Prostate gland (tissue), 2 donors: Measurements from ENCODE around the gene TRIM72. TPM values are rescaled to one million over a fixed set of nuclear protein-coding genes. Genes with fewer than 3 reads are reported as not detected.
"Not testable (repeated sequence)": the region's sequence is repeated elsewhere in the genome, so short reads cannot be mapped to it uniquely, and the experiment has no call there.

Experiments used
- DNase-seq: peaks from one replicate; pipeline ENCODE4 v3.0.0-alpha.2; 2019; ENCODE audit warnings: low spot score
- H3K27ac ChIP-seq, 2 donors: fragments of 200-600 bp; sonication (generic); 2 replicates each; pipeline ENCODE4 v1.5.1; 2017 to 2019
- H3K27me3 ChIP-seq: fragments of 200-600 bp; sonication (generic); replicated peaks from 2 replicates; pipeline ENCODE4 v1.5.1; 2019; ENCODE audit not compliant: insufficient read depth
- H3K36me3 ChIP-seq, 2 donors: fragments of 200-600 bp; sonication (generic); 1 replicate in 1 of 2; 2 replicates in 1 of 2; pipeline versions ENCODE4 v1.5.1 to v1.8.1; 2017 to 2019
- H3K4me1 ChIP-seq: fragments of 200-600 bp; sonication (generic); replicated peaks from 2 replicates; pipeline ENCODE4 v1.5.1; 2019
- H3K4me3 ChIP-seq, 2 donors: fragments of 200-600 bp; sonication (generic); 2 replicates each; pipeline ENCODE4 v1.5.1; 2017 to 2019
- H3K9me3 ChIP-seq: fragments of 200-600 bp; sonication (generic); 2 replicates; pipeline ENCODE4 v1.5.1; 2017
- CTCF ChIP-seq, 4 experiments: fragments of 200-600 bp in 2 of 4; fragments of 450-650 bp in 2 of 4; sonication (generic) in 2 of 4; IDR thresholded peaks; 1 replicate in 3 of 4; 2 replicates in 1 of 4; pipeline ENCODE4 v1.5.1; 2016 to 2019; ENCODE audit warnings: antibody characterized with exemption in 4 of 4, mild to moderate bottlenecking in 2 of 4, moderate library complexity in 2 of 4
- POLR2A ChIP-seq: fragments of 450-650 bp; IDR thresholded peaks from one replicate; pipeline ENCODE4 v1.6.1; 2016; ENCODE audit warnings: antibody characterized with exemption, mild to moderate bottlenecking
- POLR2AphosphoS5 ChIP-seq: sonication (generic); formaldehyde crosslinking; IDR thresholded peaks from one replicate; pipeline ENCODE4 v1.6.1; 2017; ENCODE audit warnings: antibody characterized with exemption
- WGBS: methylation state at CpG from one replicate; pipeline ENCODE4 v1.1.5; 2018; 5-methylcytosine and 5-hydroxymethylcytosine counted together
- intact Hi-C: fragments of 100-400 bp; cut with DNase I; formaldehyde crosslinking; loops from one replicate; pipeline ENCODE4 v1.14.2; 2022
- total RNA-seq, 2 donors: library from RNA; depleted of rRNA; stranded (reverse); fragments of >200 nt; gene quantifications; one replicate each; pipeline ENCODE4 v1.1.0, GENCODE V29; 2016

The TRIM72 gene
- total RNA-seq, 2 donors from 2014 or later: 0.23 to 3.9 TPM

DNA sequence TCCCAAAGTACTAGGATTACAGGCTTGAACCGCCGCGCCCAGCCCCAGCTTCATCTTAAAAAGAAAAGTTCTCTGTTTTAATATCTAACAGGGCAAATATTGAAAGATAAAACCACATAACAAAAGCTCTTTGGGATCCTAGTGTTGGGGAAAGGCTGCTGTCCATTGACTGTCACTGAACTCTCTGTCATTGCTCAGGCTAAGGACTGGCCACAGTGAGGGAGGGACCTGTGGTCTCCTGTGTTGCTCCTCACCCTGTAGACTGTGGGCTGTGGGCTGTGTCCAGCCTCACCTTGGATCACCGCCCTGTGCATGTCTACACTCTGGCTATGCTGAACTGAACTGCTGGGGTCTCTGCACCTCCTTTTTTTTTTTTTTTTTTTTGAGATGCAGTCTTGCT is 14.3 kb downstream of the TRIM72 start:
- TF ChIP-seq POLR2A: no peak
- no peak for TF ChIP-seq POLR2AphosphoS5
- no peak for TF ChIP-seq CTCF (IDR thresholded peaks at IDR 0.05)
- WGBS: 97% methylated on average over 4 of the region's 4 CpGs
- H3K36me3 ChIP-seq: no peaks in the 10 kb centered on the region
- no peaks in the 10 kb centered on the region for H3K27me3 ChIP-seq
- no peak for DNase-seq
- intact Hi-C loops: no loop called here
- no peak overlapping the region for H3K4me3 ChIP-seq
- no peaks in the 10 kb centered on the region for H3K4me1 ChIP-seq
- H3K9me3 ChIP-seq: no peaks in the 10 kb centered on the region
- no peak overlapping the region for H3K27ac ChIP-seq

GRCh38 chr16:31229501-31229900 is 15.6 kb downstream of the TRIM72 start:
- H3K9me3 ChIP-seq: no peaks in the 10 kb centered on the region
- TF ChIP-seq POLR2A (no peak), POLR2AphosphoS5 (no peak), CTCF (IDR thresholded peaks at IDR 0.05) (no peak)
- H3K4me3 ChIP-seq: no peak overlapping the region
- H3K4me1 ChIP-seq: no peaks in the 10 kb centered on the region
- no peak overlapping the region for H3K27ac ChIP-seq
- H3K36me3 ChIP-seq: no peaks in the 10 kb centered on the region
- DNase-seq: no peak
- no peaks in the 10 kb centered on the region for H3K27me3 ChIP-seq
- WGBS: 43% methylated on average over 10 of the region's 10 CpGs
- intact Hi-C loops: no loop called here

- H3K27me3 ChIP-seq: no peaks in the 10 kb centered on the region
- no peaks in the 10 kb centered on the region for H3K4me1 ChIP-seq
- no peak for DNase-seq
- TF ChIP-seq POLR2A (no peak), CTCF (IDR thresholded peaks at IDR 0.05) (no peak), POLR2AphosphoS5 (no peak)
- no peak overlapping the region for H3K27ac ChIP-seq
- intact Hi-C loops: no loop called here
- no peak overlapping the region for H3K4me3 ChIP-seq
- H3K9me3 ChIP-seq: no peaks in the 10 kb centered on the region
- no peaks in the 10 kb centered on the region for H3K36me3 ChIP-seq
- WGBS: 60% methylated on average over 4 of the region's 4 CpGs
Measured at GRCh38 chr16:31238041-31238440, 24.1 kb downstream of the TRIM72 start.

- Histone ChIP-seq H3K9me3 (no peaks in the 10 kb centered on the region), H3K4me3 (no peak overlapping the region), H3K27ac (no peak overlapping the region), H3K27me3 (no peaks in the 10 kb centered on the region), H3K4me1 (no peaks in the 10 kb centered on the region), H3K36me3 (no peaks in the 10 kb centered on the region)
- TF ChIP-seq CTCF (IDR thresholded peaks at IDR 0.05): no peak
- no peak for TF ChIP-seq POLR2A
- TF ChIP-seq POLR2AphosphoS5: no peak
- intact Hi-C loops: no loop called here
- 47% methylated on average over 6 of the region's 6 CpGs for WGBS
- DNase-seq: no peak
Measured at GRCh38 chr16:31242206-31242605, 28.3 kb downstream of the TRIM72 start.

GRCh38 chr16:31243734-31244670 is 30.1 kb downstream of the TRIM72 start:
- Histone ChIP-seq H3K9me3 (no peaks in the 10 kb centered on the region), H3K27ac (no peak overlapping the region), H3K4me1 (no peaks in the 10 kb centered on the region), H3K27me3 (no peaks in the 10 kb centered on the region), H3K4me3 (no peak overlapping the region), H3K36me3 (no peaks in the 10 kb centered on the region)
- no peak for DNase-seq
- intact Hi-C loops: no loop called here
- TF ChIP-seq CTCF (IDR thresholded peaks at IDR 0.05): no peak
- 49% methylated on average over 9 of the region's 9 CpGs for WGBS

- DNase-seq, intact Hi-C loops, H3K9me3 ChIP-seq, H3K27ac ChIP-seq, H3K4me1 ChIP-seq, H3K36me3 ChIP-seq, H3K4me3 ChIP-seq, H3K27me3 ChIP-seq: not testable (repeated sequence)
- WGBS: 43% methylated on average over 8 of the region's 8 CpGs
Measured at GRCh38 chr16:31245598-31245997, 31.7 kb downstream of the TRIM72 start.
